Measurements from ENCODE around the gene MEGF6. TPM values are rescaled to one million over a fixed set of nuclear protein-coding genes. Genes with fewer than 3 reads are reported as not detected.

The MEGF6 gene
- total RNA-seq, 5 donors from 2014 or later (not counting 1 experiment from before 2014, with no cell fraction given): 63.3 to 213 (median 193) TPM

GRCh38 chr1:3602375-3602774 is 8.9 kb downstream of the MEGF6 start:
- no peak overlapping the region for H3K27ac Mint-ChIP-seq
- no peak overlapping the region for H3K27ac ChIP-seq (ENCODE audit: low read length)
- ATAC-seq (replicated peaks in 1 of 4): no peak
- no peaks in the 10 kb centered on the region for H3K36me3 Mint-ChIP-seq
- ChIA-PET POLR2A (no interaction called here), CTCF (no interaction called here)
- H3K4me1 Mint-ChIP-seq: peaks cover 9 to 17% (median 16%) of the 10 kb centered on the region in 3 donors
- DNase-seq: no peak
- H3K27me3 ChIP-seq (replicated peaks in 1 of 2; ENCODE audit: control insufficient read depth in 2 of 2, extremely low read depth in 1 of 2, insufficient read depth in 2 of 2, low read length in 1 of 2): peaks cover 0 to 64% of the 10 kb centered on the region in 2 experiments
- H3K4me3 Mint-ChIP-seq: no peak overlapping the region
- 85% methylated on average over 20 of the region's 21 CpGs for WGBS (ENCODE audit: insufficient coverage)
- peaks cover 18 to 26% of the 10 kb centered on the region in 2 experiments for H3K4me1 ChIP-seq (ENCODE audit: control insufficient read depth in 1 of 2, extremely low read depth in 1 of 2, insufficient read depth in 2 of 2, low read length in 2 of 2)
- no peaks in the 10 kb centered on the region for H3K9me3 ChIP-seq
- H3K27me3 Mint-ChIP-seq: peaks cover 0 to 7% of the 10 kb centered on the region in 2 donors
- H3K36me3 ChIP-seq (ENCODE audit: control insufficient read depth in 2 of 2, extremely low read depth in 1 of 2, insufficient read depth in 1 of 2, low read length in 1 of 2): no peaks in the 10 kb centered on the region
- no peaks in the 10 kb centered on the region for H3K9me3 Mint-ChIP-seq
- H3K4me3 ChIP-seq (ENCODE audit: control insufficient read depth in 1 of 2, extremely low read depth in 1 of 2, low read length in 1 of 2): no peak overlapping the region

- Histone ChIP-seq H3K4me1 (ENCODE audit: control insufficient read depth in 1 of 2, extremely low read depth in 1 of 2, insufficient read depth in 2 of 2, low read length in 2 of 2) (peaks cover 18 to 32% of the 10 kb centered on the region in 2 experiments), H3K36me3 (ENCODE audit: control insufficient read depth in 2 of 2, extremely low read depth in 1 of 2, insufficient read depth in 1 of 2, low read length in 1 of 2) (no peaks in the 10 kb centered on the region), H3K27me3 (replicated peaks in 1 of 2; ENCODE audit: control insufficient read depth in 2 of 2, extremely low read depth in 1 of 2, insufficient read depth in 2 of 2, low read length in 1 of 2) (peaks cover 0 to 57% of the 10 kb centered on the region in 2 experiments), H3K27ac (ENCODE audit: low read length) (no peak overlapping the region), H3K4me3 (ENCODE audit: control insufficient read depth in 1 of 2, extremely low read depth in 1 of 2, low read length in 1 of 2) (no peak overlapping the region), H3K9me3 (no peaks in the 10 kb centered on the region)
- CTCF ChIA-PET: no interaction called here
- POLR2A ChIA-PET: no interaction called here
- no peaks in the 10 kb centered on the region for H3K36me3 Mint-ChIP-seq
- no peaks in the 10 kb centered on the region for H3K9me3 Mint-ChIP-seq
- H3K4me3 Mint-ChIP-seq: no peak overlapping the region
- no peak overlapping the region for H3K27ac Mint-ChIP-seq
- peaks cover 15 to 24% (median 19%) of the 10 kb centered on the region in 3 donors for H3K4me1 Mint-ChIP-seq
- ATAC-seq (replicated peaks in 1 of 4): no peak
- 84% methylated on average over 7 of the region's 16 CpGs for WGBS (ENCODE audit: insufficient coverage)
- DNase-seq: no peak
- H3K27me3 Mint-ChIP-seq: peaks cover 0 to 7% of the 10 kb centered on the region in 2 donors
Measured at GRCh38 chr1:3601743-3602142, 9.6 kb downstream of the MEGF6 start.

GRCh38 chr1:3600354-3600753 is 11.0 kb downstream of the MEGF6 start:
- H3K27me3 ChIP-seq (replicated peaks in 1 of 2; ENCODE audit: control insufficient read depth in 2 of 2, extremely low read depth in 1 of 2, insufficient read depth in 2 of 2, low read length in 1 of 2): peaks cover 0 to 46% of the 10 kb centered on the region in 2 experiments
- 81% methylated on average over 7 of the region's 10 CpGs for WGBS (ENCODE audit: insufficient coverage)
- Mint-ChIP-seq H3K4me3 (no peak overlapping the region), H3K27ac (peak overlapping the region in 1 of 2 donors; percentile 44), H3K9me3 (no peaks in the 10 kb centered on the region), H3K4me1 (peaks cover 15 to 24% (median 22%) of the 10 kb centered on the region in 3 donors), H3K36me3 (no peaks in the 10 kb centered on the region), H3K27me3 (peaks cover 0 to 7% of the 10 kb centered on the region in 2 donors)
- CTCF ChIA-PET: no interaction called here
- H3K36me3 ChIP-seq (ENCODE audit: control insufficient read depth in 2 of 2, extremely low read depth in 1 of 2, insufficient read depth in 1 of 2, low read length in 1 of 2): no peaks in the 10 kb centered on the region
- no peak overlapping the region for H3K4me3 ChIP-seq (ENCODE audit: control insufficient read depth in 1 of 2, extremely low read depth in 1 of 2, low read length in 1 of 2)
- DNase-seq (no peak), ATAC-seq (replicated peaks in 1 of 4) (no peak)
- peaks cover 18 to 35% of the 10 kb centered on the region in 2 experiments for H3K4me1 ChIP-seq (ENCODE audit: control insufficient read depth in 1 of 2, extremely low read depth in 1 of 2, insufficient read depth in 2 of 2, low read length in 2 of 2)
- H3K27ac ChIP-seq (ENCODE audit: low read length): no peak overlapping the region
- POLR2A ChIA-PET: no interaction called here
- H3K9me3 ChIP-seq: no peaks in the 10 kb centered on the region

GRCh38 chr1:3599816-3600215 is 11.5 kb downstream of the MEGF6 start:
- Mint-ChIP-seq H3K27ac (peak overlapping the region in 1 of 2 donors; percentile 44), H3K36me3 (no peaks in the 10 kb centered on the region), H3K4me1 (peaks cover 15 to 24% (median 22%) of the 10 kb centered on the region in 3 donors), H3K27me3 (peaks cover 0 to 7% of the 10 kb centered on the region in 2 donors), H3K4me3 (no peak overlapping the region), H3K9me3 (no peaks in the 10 kb centered on the region)
- ChIA-PET POLR2A (no interaction called here), CTCF (no interaction called here)
- Histone ChIP-seq H3K4me1 (ENCODE audit: control insufficient read depth in 1 of 2, extremely low read depth in 1 of 2, insufficient read depth in 2 of 2, low read length in 2 of 2) (peaks cover 18 to 35% of the 10 kb centered on the region in 2 experiments), H3K9me3 (no peaks in the 10 kb centered on the region), H3K4me3 (ENCODE audit: control insufficient read depth in 1 of 2, extremely low read depth in 1 of 2, low read length in 1 of 2) (no peak overlapping the region), H3K27ac (ENCODE audit: low read length) (no peak overlapping the region), H3K36me3 (ENCODE audit: control insufficient read depth in 2 of 2, extremely low read depth in 1 of 2, insufficient read depth in 1 of 2, low read length in 1 of 2) (no peaks in the 10 kb centered on the region), H3K27me3 (replicated peaks in 1 of 2; ENCODE audit: control insufficient read depth in 2 of 2, extremely low read depth in 1 of 2, insufficient read depth in 2 of 2, low read length in 1 of 2) (peaks cover 0 to 46% of the 10 kb centered on the region in 2 experiments)
- ATAC-seq (replicated peaks in 1 of 4): no peak
- WGBS (ENCODE audit: insufficient coverage): 77% methylated on average over 12 of the region's 15 CpGs
- DNase-seq: peak in 1 of 35 experiments; percentile 5

GRCh38 chr1:3599286-3599811 is 12.0 kb downstream of the MEGF6 start:
- Mint-ChIP-seq H3K27ac (peak overlapping the region; percentile 22 to 23), H3K27me3 (peaks cover 0 to 7% of the 10 kb centered on the region in 2 donors), H3K4me3 (peak overlapping the region in 1 of 3 donors; percentile 89), H3K9me3 (no peaks in the 10 kb centered on the region), H3K36me3 (no peaks in the 10 kb centered on the region), H3K4me1 (peaks cover 15 to 24% (median 22%) of the 10 kb centered on the region in 3 donors)
- H3K36me3 ChIP-seq (ENCODE audit: control insufficient read depth in 2 of 2, extremely low read depth in 1 of 2, insufficient read depth in 1 of 2, low read length in 1 of 2): no peaks in the 10 kb centered on the region
- H3K4me1 ChIP-seq (ENCODE audit: control insufficient read depth in 1 of 2, extremely low read depth in 1 of 2, insufficient read depth in 2 of 2, low read length in 2 of 2): peaks cover 18 to 35% of the 10 kb centered on the region in 2 experiments
- H3K27ac ChIP-seq (ENCODE audit: low read length): no peak overlapping the region
- DNase-seq: no peak
- H3K27me3 ChIP-seq (replicated peaks in 1 of 2; ENCODE audit: control insufficient read depth in 2 of 2, extremely low read depth in 1 of 2, insufficient read depth in 2 of 2, low read length in 1 of 2): peaks cover 0 to 46% of the 10 kb centered on the region in 2 experiments
- no peak overlapping the region for H3K4me3 ChIP-seq (ENCODE audit: control insufficient read depth in 1 of 2, extremely low read depth in 1 of 2, low read length in 1 of 2)
- no peaks in the 10 kb centered on the region for H3K9me3 ChIP-seq
- no peak for ATAC-seq (replicated peaks in 1 of 4)
- ChIA-PET CTCF (no interaction called here), POLR2A (no interaction called here)
- 88% methylated on average over 16 of the region's 16 CpGs for WGBS (ENCODE audit: insufficient coverage)

- Histone ChIP-seq H3K27ac (ENCODE audit: low read length) (no peak overlapping the region), H3K36me3 (ENCODE audit: control insufficient read depth in 2 of 2, extremely low read depth in 1 of 2, insufficient read depth in 1 of 2, low read length in 1 of 2) (no peaks in the 10 kb centered on the region), H3K9me3 (no peaks in the 10 kb centered on the region), H3K27me3 (replicated peaks in 1 of 2; ENCODE audit: control insufficient read depth in 2 of 2, extremely low read depth in 1 of 2, insufficient read depth in 2 of 2, low read length in 1 of 2) (peaks cover 0 to 40% of the 10 kb centered on the region in 2 experiments), H3K4me1 (ENCODE audit: control insufficient read depth in 1 of 2, extremely low read depth in 1 of 2, insufficient read depth in 2 of 2, low read length in 2 of 2) (peaks cover 18 to 35% of the 10 kb centered on the region in 2 experiments), H3K4me3 (ENCODE audit: control insufficient read depth in 1 of 2, extremely low read depth in 1 of 2, low read length in 1 of 2) (no peak overlapping the region)
- 50% methylated on average over 17 of the region's 30 CpGs for WGBS (ENCODE audit: insufficient coverage)
- peak overlapping the region; percentile 28 to 89 (median 73) for H3K4me3 Mint-ChIP-seq
- CTCF ChIA-PET: no interaction called here
- peaks cover 15 to 24% (median 22%) of the 10 kb centered on the region in 3 donors for H3K4me1 Mint-ChIP-seq
- POLR2A ChIA-PET: no interaction called here
- ATAC-seq (replicated peaks in 1 of 4) (no peak), DNase-seq (peak in 1 of 35 experiments; percentile 19)
- H3K27me3 Mint-ChIP-seq: peaks cover 0 to 7% of the 10 kb centered on the region in 2 donors
- no peaks in the 10 kb centered on the region for H3K36me3 Mint-ChIP-seq
- H3K27ac Mint-ChIP-seq: peak overlapping the region in 1 of 2 donors; percentile 98
- no peaks in the 10 kb centered on the region for H3K9me3 Mint-ChIP-seq
Measured at GRCh38 chr1:3598522-3599285, 12.6 kb downstream of the MEGF6 start.
